HG02885 (cell line): ENCODE data around the gene ARMC10.
"Not testable (repeated sequence)": the region's sequence is repeated elsewhere in the genome, so short reads cannot be mapped to it uniquely, and the experiment has no call there.

Source experiments
- ATAC-seq: cut with Tn5 transposase; IDR thresholded peaks from one replicate; pipeline ENCODE4 v1.9.1; 2021; ENCODE audit warnings: mild to moderate bottlenecking; ENCODE audit not compliant: unreplicated experiment, poor library complexity

Gene ARMC10

GRCh38 chr7:103119791-103120291, 44.9 kb downstream of the ARMC10 start:
- ATAC-seq, result no peak

DNA sequence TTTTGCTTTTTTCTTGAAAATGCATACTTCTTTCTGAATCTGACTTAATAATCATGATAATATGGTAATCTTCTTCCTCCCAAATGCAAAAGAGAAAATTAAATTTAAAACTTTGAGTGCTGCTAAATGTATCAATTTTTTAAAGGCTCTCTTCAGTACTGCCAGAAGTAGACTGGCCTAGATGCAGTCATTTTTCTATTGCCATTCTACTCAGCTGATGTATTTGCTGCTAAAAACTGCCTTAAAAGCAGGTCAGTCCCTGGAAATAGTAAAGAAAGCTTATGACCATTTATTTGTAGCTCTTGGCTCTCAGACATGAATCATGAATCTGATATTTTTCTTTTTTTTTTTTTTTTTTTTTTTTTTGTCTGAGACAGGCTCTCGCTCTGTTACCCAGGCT, 45.4 kb downstream of the ARMC10 start:
- ATAC-seq, result no peak

GRCh38 chr7:103121641-103122040, 46.7 kb downstream of the ARMC10 start:
- no peak for ATAC-seq

- ATAC-seq, result no peak
Observed at GRCh38 chr7:103123529-103123928, 48.6 kb downstream of the ARMC10 start.

DNA sequence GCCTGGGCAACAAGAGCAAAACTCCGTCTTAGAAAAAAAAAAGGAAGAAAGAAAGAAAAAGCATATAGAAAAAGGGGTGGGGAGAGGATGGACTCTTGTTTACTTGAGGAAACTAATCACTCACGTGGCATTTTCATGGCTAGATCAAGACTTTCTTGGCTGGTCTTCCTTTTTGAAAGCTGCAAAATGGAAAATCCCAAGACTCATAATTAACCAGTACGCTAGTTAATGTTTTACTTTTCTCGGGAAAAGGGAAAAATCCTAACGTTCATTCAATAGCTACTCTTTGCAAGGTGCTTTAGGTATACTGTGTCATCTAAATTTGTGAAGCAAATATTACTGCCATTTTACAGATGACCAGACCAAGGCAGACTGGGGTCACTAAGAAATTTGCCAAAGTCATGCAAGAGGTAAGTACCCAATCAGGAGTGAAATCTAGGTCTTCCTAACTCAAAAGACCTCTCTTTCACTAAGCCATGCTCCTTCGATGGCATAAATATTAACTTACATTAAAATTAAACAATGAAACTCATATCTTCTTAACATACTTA, 49.6 kb downstream of the ARMC10 start:
- ATAC-seq, result no peak

- no peak for ATAC-seq
Observed at GRCh38 chr7:103127006-103127405, 52.1 kb downstream of the ARMC10 start.

GRCh38 chr7:103129702-103130549, 55.0 kb downstream of the ARMC10 start:
- ATAC-seq, result no peak

GRCh38 chr7:103130901-103131624, 56.1 kb downstream of the ARMC10 start:
- no peak for ATAC-seq

GRCh38 chr7:103132995-103133688, 58.2 kb downstream of the ARMC10 start:
- no peak for ATAC-seq

DNA sequence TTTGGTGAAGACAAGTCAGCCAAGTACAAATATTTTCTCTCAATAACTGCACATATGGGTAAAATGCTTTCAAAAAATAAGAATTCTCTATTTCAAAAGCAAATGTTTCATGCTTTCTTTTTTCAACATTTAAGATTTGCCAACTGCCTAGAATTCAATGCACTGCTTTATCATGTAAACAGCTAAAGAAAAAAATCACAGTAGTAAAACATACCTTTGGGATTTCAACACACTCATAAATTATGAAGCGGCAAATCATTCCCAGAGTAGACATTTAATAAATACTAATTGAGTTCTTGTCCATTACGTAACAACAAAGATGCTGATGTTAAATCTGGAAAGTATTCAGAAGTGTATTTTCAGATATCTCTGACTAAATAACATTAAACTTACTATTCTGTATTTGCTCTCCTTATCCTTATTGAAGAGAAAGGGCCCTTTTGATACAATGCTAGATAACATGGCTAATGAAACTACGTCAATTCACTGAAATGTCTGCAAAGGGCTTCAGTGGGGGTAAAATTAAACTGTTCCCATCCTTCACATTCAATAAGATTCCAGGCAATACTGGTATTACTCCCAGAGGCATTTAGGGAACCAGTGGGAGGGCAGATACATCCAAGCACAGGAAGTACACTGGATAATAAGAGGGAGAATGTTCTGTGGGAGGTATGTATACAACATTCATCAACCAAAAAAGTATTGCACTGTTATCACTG, 60.1 kb downstream of the ARMC10 start:
- no peak for ATAC-seq

DNA sequence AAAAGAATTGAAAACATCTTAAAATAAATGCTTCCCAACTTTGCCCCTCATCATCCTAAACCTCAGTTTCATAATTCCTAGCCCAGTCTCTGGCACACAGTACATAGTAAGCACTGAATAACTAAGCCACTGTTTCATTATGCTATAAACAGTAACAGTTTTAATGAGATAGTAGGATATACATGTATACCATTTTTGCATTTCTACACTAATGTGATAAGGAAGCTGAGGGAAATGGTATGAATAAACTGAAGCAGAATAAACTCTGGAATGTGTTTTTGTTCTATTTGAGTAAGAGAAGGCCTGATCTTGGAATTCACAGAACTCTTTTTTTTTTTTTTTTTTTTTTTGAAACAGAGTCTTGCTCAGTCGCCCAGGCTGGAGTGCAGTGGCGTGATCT, 65.1 kb downstream of the ARMC10 start:
- ATAC-seq, result no peak

DNA sequence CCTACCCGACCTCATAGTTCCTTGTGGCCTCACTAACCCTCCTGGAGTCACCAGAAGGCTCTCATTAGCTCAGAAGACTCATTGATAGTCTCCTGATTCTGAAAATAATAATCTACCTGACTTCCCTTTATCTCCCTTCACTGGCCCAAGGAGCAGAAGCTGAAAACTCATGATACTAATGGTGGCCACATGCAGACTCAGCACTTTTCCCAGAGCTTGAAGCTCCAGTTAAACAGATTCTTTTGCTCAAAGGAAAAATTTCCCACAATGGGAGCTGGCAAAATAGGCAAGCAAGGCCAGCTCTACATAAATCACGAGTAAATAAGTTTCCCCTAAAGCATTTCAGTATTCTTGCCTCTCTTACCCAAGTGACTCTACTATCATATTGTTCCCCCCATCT, 65.7 kb downstream of the ARMC10 start:
- no peak for ATAC-seq

DNA sequence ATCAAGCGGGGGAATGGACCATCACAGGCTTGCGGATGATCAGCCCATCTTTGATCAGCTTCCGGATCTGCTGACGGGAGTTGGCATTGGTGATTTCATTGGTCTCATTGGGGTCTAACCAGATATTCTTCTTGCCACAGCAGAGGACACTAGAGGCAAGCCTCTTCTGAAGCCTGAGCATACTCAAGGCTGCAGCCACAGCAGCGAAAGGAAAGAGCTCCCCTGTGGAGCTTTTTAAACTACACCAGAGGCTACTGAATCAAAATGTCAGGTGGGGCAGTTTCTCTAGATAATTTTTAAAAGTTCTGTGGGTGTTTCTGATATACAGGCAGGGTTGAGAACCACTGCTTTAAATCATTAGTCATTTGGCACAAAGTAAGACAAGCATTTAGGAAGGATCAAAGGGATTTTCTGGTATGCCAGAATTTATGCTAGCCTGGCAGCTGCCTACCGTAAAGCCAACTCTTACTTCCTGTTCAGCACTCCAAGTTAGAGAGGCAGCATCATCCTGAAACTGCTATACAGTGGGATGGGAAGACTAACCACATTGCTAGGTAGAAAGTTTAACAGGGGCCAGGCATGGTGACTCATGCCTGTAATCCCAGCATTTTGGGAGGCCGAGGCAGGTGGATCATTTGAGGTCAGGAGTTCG, 66.9 kb downstream of the ARMC10 start:
- no peak for ATAC-seq

- ATAC-seq, result no peak
Observed at GRCh38 chr7:103142494-103142893, 67.6 kb downstream of the ARMC10 start.

DNA sequence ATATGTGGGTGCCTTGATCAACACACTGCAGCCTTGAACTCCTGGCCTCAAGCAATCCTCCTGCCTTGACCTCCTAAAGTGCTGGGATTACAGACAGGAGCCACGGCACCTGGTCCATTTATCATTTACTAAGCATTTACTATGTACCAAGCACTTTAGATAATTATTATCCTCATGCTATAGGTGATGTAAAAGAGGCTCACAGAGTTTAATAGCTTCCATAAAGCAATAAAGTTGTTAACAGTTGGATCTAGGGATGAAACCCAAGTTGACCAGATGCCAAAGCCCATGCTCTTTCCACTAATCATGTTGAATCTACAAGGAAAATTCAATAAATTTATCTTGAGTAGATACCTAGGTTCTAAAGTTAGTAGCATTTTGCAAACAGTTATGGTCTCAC, 68.9 kb downstream of the ARMC10 start:
- no peak for ATAC-seq

DNA sequence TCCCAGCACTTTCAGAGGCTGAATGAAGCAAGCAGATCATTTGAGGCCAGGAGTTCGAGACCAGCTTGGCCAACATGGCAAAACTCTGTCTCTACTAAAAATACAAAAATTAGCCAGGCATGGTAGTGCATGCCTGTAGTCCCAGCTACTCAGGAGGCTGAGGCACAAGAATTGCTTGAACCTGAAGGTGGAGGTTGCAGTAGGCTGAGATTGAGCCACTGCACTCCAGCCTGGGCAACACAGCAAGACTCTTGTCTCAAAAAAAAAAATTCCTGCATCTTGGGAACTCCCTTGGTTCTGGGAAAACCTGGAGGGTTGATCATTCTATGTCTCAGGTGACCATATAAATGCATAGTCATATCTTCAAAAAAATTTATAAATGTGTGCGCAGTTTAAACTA, 69.8 kb downstream of the ARMC10 start:
- not testable (repeated sequence) for ATAC-seq

- ATAC-seq, result no peak
Observed at GRCh38 chr7:103148131-103148993, 73.4 kb downstream of the ARMC10 start.
